Endodermal cell (in vitro differentiated cells): Measurements from ENCODE around the gene CYLD. TPM values are rescaled to one million over a fixed set of nuclear protein-coding genes. Genes with fewer than 3 reads are reported as not detected.

Experiments
- DNase-seq: peaks from one replicate; pipeline ENCODE4 v3.0.0-alpha.2; 2017
- H3K27ac ChIP-seq: 2 replicates; pipeline ENCODE4 v1.5.1; 2013; ENCODE audit warnings: mild to moderate bottlenecking, low read depth, low read length, moderate library complexity
- H3K27me3 ChIP-seq: 2 replicates; pipeline ENCODE4 v1.6.1; 2013; ENCODE audit warnings: mild to moderate bottlenecking, low read length, moderate library complexity; ENCODE audit not compliant: insufficient read depth, control insufficient read depth, poor library complexity, severe bottlenecking
- H3K36me3 ChIP-seq: 2 replicates; pipeline ENCODE4 v1.7.0; 2013; ENCODE audit warnings: mild to moderate bottlenecking, low read length, moderate library complexity; ENCODE audit not compliant: control insufficient read depth, insufficient read depth
- H3K4me1 ChIP-seq: one replicate; pipeline ENCODE4 v1.7.0; 2013; ENCODE audit warnings: low read length; ENCODE audit not compliant: control insufficient read depth, insufficient read depth
- H3K4me3 ChIP-seq: 2 replicates; pipeline ENCODE4 v1.5.1; 2013; ENCODE audit warnings: mild to moderate bottlenecking, low read length, moderate library complexity
- H3K9ac ChIP-seq: 2 replicates; pipeline ENCODE4 v1.6.1; 2013; ENCODE audit warnings: mild to moderate bottlenecking, low read length, moderate library complexity; ENCODE audit not compliant: poor library complexity, severe bottlenecking; ENCODE audit errors: extremely low read depth
- H3K9me3 ChIP-seq: 2 replicates; pipeline ENCODE4 v1.6.1; 2013; ENCODE audit warnings: mild to moderate bottlenecking, low read length, moderate library complexity; ENCODE audit not compliant: control insufficient read depth
- H3K27ac Mint-ChIP-seq: 2 replicates; pipeline ENCODE4 v1.8.0; 2020; ENCODE audit warnings: mixed read lengths
- H3K27me3 Mint-ChIP-seq: 2 replicates; pipeline ENCODE4 v1.8.0; 2021; ENCODE audit warnings: mild to moderate bottlenecking, mixed read lengths; ENCODE audit not compliant: insufficient read depth
- H3K36me3 Mint-ChIP-seq: 2 replicates; pipeline ENCODE4 v1.8.0; 2020; ENCODE audit warnings: low read depth, mixed read lengths
- H3K4me1 Mint-ChIP-seq: 2 replicates; pipeline ENCODE4 v1.8.0; 2020; ENCODE audit warnings: mixed read lengths
- H3K4me3 Mint-ChIP-seq: 2 replicates; pipeline ENCODE4 v1.8.0; 2020; ENCODE audit warnings: mild to moderate bottlenecking, moderate library complexity, mixed read lengths
- H3K9me3 Mint-ChIP-seq: 2 replicates; pipeline ENCODE4 v1.8.0; 2020; ENCODE audit warnings: mild to moderate bottlenecking, mixed read lengths
- WGBS, 2 experiments: methylation state at CpG; one replicate each; pipeline versions ENCODE4 v1.1.5 to v1.1.7; 2013; ENCODE audit warnings: missing lambda C conversion rate in 2 of 2, mixed read lengths in 1 of 2; ENCODE audit not compliant: insufficient coverage in 1 of 2, insufficient read length in 1 of 2; 5-methylcytosine and 5-hydroxymethylcytosine counted together
- total RNA-seq, 2 donors: library from RNA; stranded (reverse); fragmentation: NEBNext Ultra II Directional in 1 of 2; extraction: Animal tissue kit (Norgen Biotek cat#: 25700) in 1 of 2; gene quantifications; 2 replicates in 1 of 2; 3 replicates in 1 of 2; pipeline ENCODE4 v1.2.1, GENCODE V29; 2021
- TF ChIP-seq, protein P1 (sequence below): fragments of 200-600 bp; sonication (generic); conservative IDR thresholded peaks from 2 replicates; pipeline ENCODE4 v1.5.0; 2021; ENCODE audit warnings: antibody characterized with exemption, mild to moderate bottlenecking

Gene CYLD
- total RNA-seq, 2 donors from 2014 or later, result 12.7 TPM

DNA sequence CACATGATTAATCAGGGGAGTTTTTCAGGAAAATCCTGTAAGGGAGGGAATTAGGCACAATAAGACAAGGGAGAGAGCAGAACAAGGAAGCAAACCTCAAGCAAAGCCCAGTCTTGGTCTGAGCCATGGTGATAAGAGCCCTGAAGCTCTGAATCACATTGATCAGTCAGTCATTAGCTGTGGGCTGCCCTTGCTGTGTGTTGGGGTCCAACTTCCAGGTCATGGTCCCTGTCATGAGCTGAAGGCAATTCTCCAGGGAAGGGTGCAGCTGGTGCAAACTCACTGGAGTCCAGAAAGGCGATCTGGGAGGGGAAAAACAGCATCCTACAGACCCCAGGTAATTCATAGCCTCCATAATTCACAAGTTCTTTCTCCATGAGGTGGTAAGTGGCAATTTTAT, 89.9 kb downstream of the CYLD start:
- TF ChIP-seq, protein P1, sequence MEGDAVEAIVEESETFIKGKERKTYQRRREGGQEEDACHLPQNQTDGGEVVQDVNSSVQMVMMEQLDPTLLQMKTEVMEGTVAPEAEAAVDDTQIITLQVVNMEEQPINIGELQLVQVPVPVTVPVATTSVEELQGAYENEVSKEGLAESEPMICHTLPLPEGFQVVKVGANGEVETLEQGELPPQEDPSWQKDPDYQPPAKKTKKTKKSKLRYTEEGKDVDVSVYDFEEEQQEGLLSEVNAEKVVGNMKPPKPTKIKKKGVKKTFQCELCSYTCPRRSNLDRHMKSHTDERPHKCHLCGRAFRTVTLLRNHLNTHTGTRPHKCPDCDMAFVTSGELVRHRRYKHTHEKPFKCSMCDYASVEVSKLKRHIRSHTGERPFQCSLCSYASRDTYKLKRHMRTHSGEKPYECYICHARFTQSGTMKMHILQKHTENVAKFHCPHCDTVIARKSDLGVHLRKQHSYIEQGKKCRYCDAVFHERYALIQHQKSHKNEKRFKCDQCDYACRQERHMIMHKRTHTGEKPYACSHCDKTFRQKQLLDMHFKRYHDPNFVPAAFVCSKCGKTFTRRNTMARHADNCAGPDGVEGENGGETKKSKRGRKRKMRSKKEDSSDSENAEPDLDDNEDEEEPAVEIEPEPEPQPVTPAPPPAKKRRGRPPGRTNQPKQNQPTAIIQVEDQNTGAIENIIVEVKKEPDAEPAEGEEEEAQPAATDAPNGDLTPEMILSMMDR, result no peak
- H3K27ac Mint-ChIP-seq, result no peak overlapping the region
- H3K9ac ChIP-seq, result no peak overlapping the region
- H3K4me3 Mint-ChIP-seq, result no peak overlapping the region
- no peak overlapping the region for H3K27ac ChIP-seq
- H3K4me1 Mint-ChIP-seq, result peaks cover 4% of the 10 kb centered on the region
- no peak for DNase-seq
- H3K36me3 Mint-ChIP-seq, result no peaks in the 10 kb centered on the region
- no peaks in the 10 kb centered on the region for H3K27me3 Mint-ChIP-seq
- WGBS, 2 experiments, result 83% methylated on average over 1 of the region's 1 CpG; no CpG with 5 or more reads in 1 of the 2 experiments
- H3K9me3 ChIP-seq, result peaks cover 9% of the 10 kb centered on the region
- H3K36me3 ChIP-seq, result no peaks in the 10 kb centered on the region
- no peak overlapping the region for H3K4me3 ChIP-seq
- no peaks in the 10 kb centered on the region for H3K4me1 ChIP-seq
- peaks cover 5% of the 10 kb centered on the region for H3K9me3 Mint-ChIP-seq
- H3K27me3 ChIP-seq, result no peaks in the 10 kb centered on the region

DNA sequence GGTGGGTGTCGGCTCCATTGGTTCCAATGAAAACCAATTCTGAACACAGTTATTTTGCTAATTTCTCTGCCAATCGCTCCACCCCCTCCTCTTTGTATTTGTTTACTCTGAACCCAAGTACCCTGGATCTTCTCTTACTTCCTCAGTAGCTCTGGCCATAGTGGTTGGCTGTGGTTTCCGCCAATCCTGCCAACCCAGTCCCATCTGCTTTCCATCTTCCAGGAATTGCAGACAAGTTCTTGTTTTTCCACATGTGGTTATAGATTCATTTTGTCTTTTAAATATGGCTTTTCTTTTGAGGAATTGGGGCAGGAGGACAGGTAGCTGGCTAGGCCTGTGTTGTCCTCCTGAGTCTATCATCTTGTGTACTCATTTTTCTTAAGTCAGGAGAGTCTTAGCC, 92.0 kb downstream of the CYLD start:
- H3K4me3 Mint-ChIP-seq, result no peak overlapping the region
- H3K27me3 Mint-ChIP-seq, result no peaks in the 10 kb centered on the region
- peaks cover 5% of the 10 kb centered on the region for H3K9me3 Mint-ChIP-seq
- 90 to 91% methylated on average over 3 of the region's 3 CpGs for WGBS, 2 experiments
- Histone ChIP-seq H3K4me3 (no peak overlapping the region), H3K4me1 (no peaks in the 10 kb centered on the region), H3K9me3 (peaks cover 9% of the 10 kb centered on the region), H3K9ac (no peak overlapping the region), H3K36me3 (no peaks in the 10 kb centered on the region), H3K27ac (no peak overlapping the region), H3K27me3 (no peaks in the 10 kb centered on the region)
- H3K4me1 Mint-ChIP-seq, result peaks cover 4% of the 10 kb centered on the region
- H3K36me3 Mint-ChIP-seq, result no peaks in the 10 kb centered on the region
- no peak overlapping the region for H3K27ac Mint-ChIP-seq
- TF ChIP-seq, protein P1, result no peak
- DNase-seq, result no peak

DNA sequence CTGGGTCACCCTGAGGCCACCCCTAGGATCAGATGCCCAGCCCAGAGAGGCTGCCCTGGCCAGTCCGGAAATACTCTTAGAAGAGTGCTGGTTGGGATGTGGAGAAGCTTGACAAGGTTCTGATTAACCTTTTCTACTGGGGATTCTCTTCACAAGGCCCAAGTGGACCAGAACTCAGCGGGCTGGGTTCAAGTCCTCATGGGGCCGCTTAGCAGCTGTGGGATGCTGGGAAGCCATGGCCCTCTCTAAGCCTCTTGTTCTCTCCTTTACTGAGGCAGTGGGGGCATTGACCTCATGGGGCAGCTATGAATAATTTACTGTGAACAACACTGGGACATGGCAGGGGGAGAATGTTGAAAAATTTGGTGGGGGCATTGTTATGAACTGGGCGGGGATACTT, 92.8 kb downstream of the CYLD start:
- no peaks in the 10 kb centered on the region for H3K4me1 ChIP-seq
- peaks cover 9% of the 10 kb centered on the region for H3K9me3 ChIP-seq
- H3K4me1 Mint-ChIP-seq, result peaks cover 4% of the 10 kb centered on the region
- peaks cover 5% of the 10 kb centered on the region for H3K9me3 Mint-ChIP-seq
- H3K4me3 ChIP-seq, result no peak overlapping the region
- H3K9ac ChIP-seq, result no peak overlapping the region
- no peak for DNase-seq
- H3K27me3 Mint-ChIP-seq, result no peaks in the 10 kb centered on the region
- H3K4me3 Mint-ChIP-seq, result no peak overlapping the region
- no peak overlapping the region for H3K27ac ChIP-seq
- H3K27me3 ChIP-seq, result no peaks in the 10 kb centered on the region
- TF ChIP-seq, protein P1, result no peak
- no peaks in the 10 kb centered on the region for H3K36me3 Mint-ChIP-seq
- WGBS, 2 experiments, result 93% methylated on average over 3 to 4 of the region's 4 CpGs
- H3K27ac Mint-ChIP-seq, result no peak overlapping the region
- no peaks in the 10 kb centered on the region for H3K36me3 ChIP-seq
